ENCODE measurements around the gene LRCH3. TPM values are rescaled to one million over a fixed set of nuclear protein-coding genes. Genes with fewer than 3 reads are reported as not detected.

The LRCH3 gene
- total RNA-seq, 2 donors from 2014 or later, result 26.7 to 29.0 TPM

- Histone ChIP-seq H3K27me3 (no peaks in the 10 kb centered on the region), H3K4me1 (peaks cover 14% of the 10 kb centered on the region), H3K27ac (no peak overlapping the region), H3K4me3 (no peak overlapping the region), H3K36me3 (replicated peaks in 1 of 2; ENCODE audit: insufficient read depth in 1 of 2, low read depth in 2 of 2) (no peaks in the 10 kb centered on the region), H3K9me3 (no peaks in the 10 kb centered on the region)
- DNase-seq (no peak), ATAC-seq (no peak)
- 74 to 82% methylated on average over 1 of the region's 1 CpG for WGBS, 2 donors
- TF ChIP-seq POLR2A (IDR thresholded peaks at IDR 0.05) (no peak), CTCF (IDR thresholded peaks at IDR 0.05) (no peak)
- intact Hi-C loops (cut with DNase I), result no loop called here
Measured at GRCh38 chr3:197790033-197790432, 1.0 kb upstream of the LRCH3 start.

- H3K4me1 ChIP-seq, result peaks cover 14% of the 10 kb centered on the region
- no peaks in the 10 kb centered on the region for H3K36me3 ChIP-seq (replicated peaks in 1 of 2; ENCODE audit: insufficient read depth in 1 of 2, low read depth in 2 of 2)
- WGBS, 2 donors, result 19% methylated on average over 25 of the region's 25 CpGs
- H3K27ac ChIP-seq, result peak overlapping the region in 3 of 4 donors; percentile 90 to 97 (median 96)
- H3K9me3 ChIP-seq, result no peaks in the 10 kb centered on the region
- no peaks in the 10 kb centered on the region for H3K27me3 ChIP-seq
- H3K4me3 ChIP-seq, result peak overlapping the region; percentile 47 to 97
- intact Hi-C loops (cut with DNase I), result no loop called here
- ATAC-seq, result peak; percentile 49
- TF ChIP-seq CTCF (IDR thresholded peaks at IDR 0.05), result no peak
- no peak for TF ChIP-seq POLR2A (IDR thresholded peaks at IDR 0.05)
- DNase-seq, result no peak
Measured at GRCh38 chr3:197791892-197792647, 1.0 kb downstream of the LRCH3 start.

- Histone ChIP-seq H3K27me3 (no peaks in the 10 kb centered on the region), H3K4me3 (no peak overlapping the region), H3K4me1 (peaks cover 14% of the 10 kb centered on the region), H3K27ac (no peak overlapping the region), H3K36me3 (replicated peaks in 1 of 2; ENCODE audit: insufficient read depth in 1 of 2, low read depth in 2 of 2) (no peaks in the 10 kb centered on the region), H3K9me3 (no peaks in the 10 kb centered on the region)
- no peak for ATAC-seq
- WGBS, 2 donors, result 45 to 49% methylated on average over 2 of the region's 2 CpGs
- DNase-seq, result no peak
- intact Hi-C loops (cut with DNase I), result no loop called here
- no peak for TF ChIP-seq POLR2A (IDR thresholded peaks at IDR 0.05)
- no peak for TF ChIP-seq CTCF (IDR thresholded peaks at IDR 0.05)
Measured at GRCh38 chr3:197793247-197793646, 2.2 kb downstream of the LRCH3 start.

DNA sequence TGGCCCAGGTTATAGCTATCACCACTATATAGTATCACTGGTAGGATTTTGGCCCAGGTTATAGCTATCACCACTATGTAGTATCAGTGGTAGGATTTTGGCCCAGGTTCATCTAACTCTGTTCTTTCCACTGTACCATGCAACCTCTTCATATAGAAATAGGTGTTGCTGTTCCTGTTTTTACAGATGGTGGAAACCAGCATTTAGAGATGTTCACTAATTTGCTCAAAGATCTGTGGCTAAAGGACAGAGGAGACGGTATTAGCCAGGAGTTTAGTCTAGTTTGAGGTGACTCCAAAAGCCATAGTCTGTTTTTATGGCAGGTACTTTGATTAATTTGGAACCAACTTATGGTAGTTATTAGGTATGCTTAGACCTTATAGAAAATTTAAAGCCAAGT, 3.1 kb downstream of the LRCH3 start:
- WGBS, 2 donors, result 88 to 96% methylated on average over 1 of the region's 1 CpG
- Histone ChIP-seq H3K36me3 (replicated peaks in 1 of 2; ENCODE audit: insufficient read depth in 1 of 2, low read depth in 2 of 2) (no peaks in the 10 kb centered on the region), H3K4me1 (peaks cover 14% of the 10 kb centered on the region), H3K27me3 (no peaks in the 10 kb centered on the region), H3K27ac (no peak overlapping the region), H3K9me3 (no peaks in the 10 kb centered on the region), H3K4me3 (no peak overlapping the region)
- TF ChIP-seq CTCF (IDR thresholded peaks at IDR 0.05) (no peak), POLR2A (IDR thresholded peaks at IDR 0.05) (no peak)
- ATAC-seq, result no peak
- intact Hi-C loops (cut with DNase I), result no loop called here
- no peak for DNase-seq

- Histone ChIP-seq H3K9me3 (no peaks in the 10 kb centered on the region), H3K27ac (no peak overlapping the region), H3K4me3 (no peak overlapping the region), H3K27me3 (no peaks in the 10 kb centered on the region), H3K4me1 (peaks cover 14% of the 10 kb centered on the region), H3K36me3 (replicated peaks in 1 of 2; ENCODE audit: insufficient read depth in 1 of 2, low read depth in 2 of 2) (no peaks in the 10 kb centered on the region)
- no peak for ATAC-seq
- no peak for DNase-seq
- no peak for TF ChIP-seq CTCF (IDR thresholded peaks at IDR 0.05)
- TF ChIP-seq POLR2A (IDR thresholded peaks at IDR 0.05), result no peak
- 88 to 95% methylated on average over 1 of the region's 1 CpG for WGBS, 2 donors
- intact Hi-C loops (cut with DNase I), result no loop called here
Measured at GRCh38 chr3:197795200-197795599, 4.1 kb downstream of the LRCH3 start.
